Neural cell (in vitro differentiated cells): ENCODE data around the gene MAML3. TPM values are rescaled to one million over a fixed set of nuclear protein-coding genes. Genes with fewer than 3 reads are reported as not detected.

Source experiments
- H2AFZ ChIP-seq: fragments of 200-600, 300-800 bp; sonication (generic), shearing (Covaris generic); 2 replicates; pipeline ENCODE4 v1.6.0; 2014; ENCODE audit warnings: low read depth, mild to moderate bottlenecking, antibody characterized with exemption, low read length, moderate library complexity
- H3F3A ChIP-seq: fragments of 200-600 bp; shearing (Covaris generic); 2 replicates; pipeline ENCODE4 v1.6.1; 2016; ENCODE audit warnings: mild to moderate bottlenecking, moderate library complexity, mixed read lengths, antibody characterized with exemption, low read length; ENCODE audit not compliant: insufficient read depth, poor library complexity, severe bottlenecking
- H3K27ac ChIP-seq: fragments of 200-600, 300-800 bp; sonication (generic), shearing (Covaris generic); 2 replicates; pipeline ENCODE4 v1.5.1; 2014; ENCODE audit warnings: mild to moderate bottlenecking, low read length, moderate library complexity
- H3K27me3 ChIP-seq: fragments of 300-800, 200-600 bp; sonication (generic), shearing (Covaris generic); 2 replicates; pipeline ENCODE4 v1.6.0; 2014; ENCODE audit warnings: mild to moderate bottlenecking, low read depth, low read length, moderate library complexity; ENCODE audit not compliant: insufficient read depth
- H3K36me3 ChIP-seq: fragments of 300-800, 200-600 bp; sonication (generic), shearing (Covaris generic); 2 replicates; pipeline ENCODE4 v1.5.1; 2014; ENCODE audit warnings: mild to moderate bottlenecking, antibody characterized with exemption, low read length, moderate library complexity; ENCODE audit not compliant: insufficient read depth
- H3K4me2 ChIP-seq: fragments of 300-800, 200-600 bp; sonication (generic), shearing (Covaris generic); 2 replicates; pipeline ENCODE4 v1.6.0; 2014; ENCODE audit warnings: mild to moderate bottlenecking, low read length
- H3K4me3 ChIP-seq: fragments of 300-800, 200-600 bp; sonication (generic), shearing (Covaris generic); 2 replicates; pipeline ENCODE4 v1.5.1; 2014; ENCODE audit warnings: mild to moderate bottlenecking, low read length, moderate library complexity
- H3K79me2 ChIP-seq: fragments of 200-600 bp; shearing (Covaris generic); replicated peaks from 2 replicates; pipeline ENCODE4 v1.6.0; 2014; ENCODE audit warnings: mild to moderate bottlenecking, low read length, moderate library complexity; ENCODE audit not compliant: insufficient read depth
- H3K9ac ChIP-seq: fragments of 300-800, 200-600 bp; sonication (generic), shearing (Covaris generic); 2 replicates; pipeline ENCODE4 v1.6.1; 2016; ENCODE audit warnings: mild to moderate bottlenecking, low read length, mixed read lengths
- H3K9me2 ChIP-seq: fragments of 200-600 bp; shearing (Covaris generic); 2 replicates; pipeline ENCODE4 v1.6.1; 2016; ENCODE audit warnings: mild to moderate bottlenecking, low read length, mixed read lengths; ENCODE audit not compliant: insufficient read depth
- H3K9me3 ChIP-seq: fragments of 200-600, 300-800 bp; sonication (generic), shearing (Covaris generic); 2 replicates; pipeline ENCODE4 v1.6.1; 2016; ENCODE audit warnings: mild to moderate bottlenecking, mixed run types, low read length, moderate library complexity, mixed read lengths
- H4K20me1 ChIP-seq: fragments of 200-600 bp; shearing (Covaris generic); 2 replicates; pipeline ENCODE4 v1.6.1; 2016; ENCODE audit warnings: mild to moderate bottlenecking, mixed run types; ENCODE audit not compliant: insufficient read depth
- EP300 ChIP-seq: fragments of 450-650 bp; conservative IDR thresholded peaks from 2 replicates; pipeline ENCODE4 v1.6.1; 2014; ENCODE audit warnings: antibody characterized with exemption, mild to moderate bottlenecking, moderate library complexity; ENCODE audit not compliant: poor library complexity, severe bottlenecking
- EZH2 ChIP-seq: fragments of 200-600, 300-800 bp; shearing (Covaris generic), sonication (generic); IDR thresholded peaks from 2 replicates; pipeline ENCODE4 v1.6.1; 2014; ENCODE audit warnings: antibody characterized with exemption, low read length, borderline replicate concordance, mild to moderate bottlenecking; ENCODE audit not compliant: insufficient read depth, poor library complexity, severe bottlenecking
- MXI1 ChIP-seq: fragments of 450-650 bp; conservative IDR thresholded peaks from 2 replicates; pipeline ENCODE4 v1.6.1; 2014; ENCODE audit warnings: antibody characterized with exemption, mild to moderate bottlenecking; ENCODE audit not compliant: poor library complexity, severe bottlenecking
- POLR2AphosphoS5 ChIP-seq: IDR thresholded peaks from 2 replicates; pipeline ENCODE4 v1.6.1; 2012
- RAD21 ChIP-seq: fragments of 450-650 bp; conservative IDR thresholded peaks from 2 replicates; pipeline ENCODE4 v1.6.1; 2014; ENCODE audit warnings: antibody characterized with exemption, mild to moderate bottlenecking, moderate library complexity
- SMC3 ChIP-seq: fragments of 450-650 bp; conservative IDR thresholded peaks from 2 replicates; pipeline ENCODE4 v1.6.1; 2014; ENCODE audit warnings: antibody characterized with exemption, mild to moderate bottlenecking, moderate library complexity; ENCODE audit not compliant: poor library complexity
- TAF1 ChIP-seq: IDR thresholded peaks from 2 replicates; pipeline ENCODE4 v1.6.1; 2012; ENCODE audit warnings: low read depth
- polyA plus RNA-seq: library from polyadenylated mRNA; depleted of rRNA; stranded (reverse); fragments of >200 nt; gene quantifications from 2 replicates; pipeline ENCODE4 v1.2.3, GENCODE V29; 2014
- TF ChIP-seq, protein P1 (sequence below): fragments of 450-650 bp; IDR thresholded peaks from 2 replicates; pipeline ENCODE4 v1.5.1; 2014; ENCODE audit warnings: antibody characterized with exemption, mild to moderate bottlenecking, moderate library complexity; ENCODE audit not compliant: poor library complexity, severe bottlenecking
- TF ChIP-seq, protein P2 (sequence below): IDR thresholded peaks from 2 replicates; pipeline ENCODE4 v1.6.1; 2012; ENCODE audit warnings: borderline replicate concordance

The MAML3 gene
- polyA plus RNA-seq, 1 donor from 2014 or later: 10.2 TPM

DNA sequence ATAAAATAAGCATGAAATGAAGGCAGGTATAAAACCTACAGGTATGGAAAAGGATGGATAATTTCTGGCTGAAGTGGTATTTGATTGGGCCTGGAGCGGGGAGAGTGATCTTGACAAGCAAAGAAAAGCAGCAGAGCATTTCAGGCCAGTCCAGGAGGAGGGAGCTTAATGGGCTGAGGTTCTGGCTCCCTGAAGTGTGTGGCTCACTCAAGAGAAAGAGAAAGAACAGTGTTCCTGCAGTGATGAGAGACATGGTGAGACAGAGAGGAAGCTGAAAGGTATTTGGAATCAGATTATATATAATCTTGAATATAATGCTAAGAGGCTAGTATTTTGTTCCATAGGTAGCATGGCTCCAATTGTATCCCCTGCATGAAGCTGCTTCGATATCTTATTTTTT lies 334.9 kb downstream of the MAML3 start:
- H4K20me1 ChIP-seq: no peaks in the 10 kb centered on the region

GRCh38 chr4:139817657-139818452 lies 336.1 kb downstream of the MAML3 start:
- Histone ChIP-seq H2AFZ (no peak overlapping the region), H3K4me2 (no peak overlapping the region), H3K9ac (no peak overlapping the region), H3K4me3 (no peak overlapping the region), H3K36me3 (no peaks in the 10 kb centered on the region), H3K9me2 (no peaks in the 10 kb centered on the region), H3K9me3 (no peaks in the 10 kb centered on the region), H3K27ac (peak overlapping the region; percentile 76), H3K79me2 (peaks cover 18% of the 10 kb centered on the region), H3F3A (no peaks in the 10 kb centered on the region), H4K20me1 (no peaks in the 10 kb centered on the region), H3K27me3 (no peaks in the 10 kb centered on the region)
- TF ChIP-seq EZH2: no peak
- TF ChIP-seq TAF1: no peak
- TF ChIP-seq POLR2AphosphoS5: no peak
- TF ChIP-seq SMC3: no peak
- TF ChIP-seq, protein P1, sequence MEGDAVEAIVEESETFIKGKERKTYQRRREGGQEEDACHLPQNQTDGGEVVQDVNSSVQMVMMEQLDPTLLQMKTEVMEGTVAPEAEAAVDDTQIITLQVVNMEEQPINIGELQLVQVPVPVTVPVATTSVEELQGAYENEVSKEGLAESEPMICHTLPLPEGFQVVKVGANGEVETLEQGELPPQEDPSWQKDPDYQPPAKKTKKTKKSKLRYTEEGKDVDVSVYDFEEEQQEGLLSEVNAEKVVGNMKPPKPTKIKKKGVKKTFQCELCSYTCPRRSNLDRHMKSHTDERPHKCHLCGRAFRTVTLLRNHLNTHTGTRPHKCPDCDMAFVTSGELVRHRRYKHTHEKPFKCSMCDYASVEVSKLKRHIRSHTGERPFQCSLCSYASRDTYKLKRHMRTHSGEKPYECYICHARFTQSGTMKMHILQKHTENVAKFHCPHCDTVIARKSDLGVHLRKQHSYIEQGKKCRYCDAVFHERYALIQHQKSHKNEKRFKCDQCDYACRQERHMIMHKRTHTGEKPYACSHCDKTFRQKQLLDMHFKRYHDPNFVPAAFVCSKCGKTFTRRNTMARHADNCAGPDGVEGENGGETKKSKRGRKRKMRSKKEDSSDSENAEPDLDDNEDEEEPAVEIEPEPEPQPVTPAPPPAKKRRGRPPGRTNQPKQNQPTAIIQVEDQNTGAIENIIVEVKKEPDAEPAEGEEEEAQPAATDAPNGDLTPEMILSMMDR: no peak

More for the DNA sequence above, 334.9 kb downstream of the MAML3 start:
- no peak overlapping the region for H3K4me2 ChIP-seq
- H3K9me2 ChIP-seq: no peaks in the 10 kb centered on the region
- H3K9me3 ChIP-seq: no peaks in the 10 kb centered on the region
- H3K27ac ChIP-seq: peak overlapping the region; percentile 64
- H3K36me3 ChIP-seq: no peaks in the 10 kb centered on the region
- no peak overlapping the region for H2AFZ ChIP-seq
- H3F3A ChIP-seq: no peaks in the 10 kb centered on the region
- H3K9ac ChIP-seq: peak overlapping the region; percentile 17
- TF ChIP-seq SMC3 (no peak), EP300 (no peak), MXI1 (no peak), TAF1 (no peak), EZH2 (no peak), POLR2AphosphoS5 (peak; percentile 66), RAD21 (no peak)
- TF ChIP-seq, protein P1: no peak
- TF ChIP-seq, protein P2, sequence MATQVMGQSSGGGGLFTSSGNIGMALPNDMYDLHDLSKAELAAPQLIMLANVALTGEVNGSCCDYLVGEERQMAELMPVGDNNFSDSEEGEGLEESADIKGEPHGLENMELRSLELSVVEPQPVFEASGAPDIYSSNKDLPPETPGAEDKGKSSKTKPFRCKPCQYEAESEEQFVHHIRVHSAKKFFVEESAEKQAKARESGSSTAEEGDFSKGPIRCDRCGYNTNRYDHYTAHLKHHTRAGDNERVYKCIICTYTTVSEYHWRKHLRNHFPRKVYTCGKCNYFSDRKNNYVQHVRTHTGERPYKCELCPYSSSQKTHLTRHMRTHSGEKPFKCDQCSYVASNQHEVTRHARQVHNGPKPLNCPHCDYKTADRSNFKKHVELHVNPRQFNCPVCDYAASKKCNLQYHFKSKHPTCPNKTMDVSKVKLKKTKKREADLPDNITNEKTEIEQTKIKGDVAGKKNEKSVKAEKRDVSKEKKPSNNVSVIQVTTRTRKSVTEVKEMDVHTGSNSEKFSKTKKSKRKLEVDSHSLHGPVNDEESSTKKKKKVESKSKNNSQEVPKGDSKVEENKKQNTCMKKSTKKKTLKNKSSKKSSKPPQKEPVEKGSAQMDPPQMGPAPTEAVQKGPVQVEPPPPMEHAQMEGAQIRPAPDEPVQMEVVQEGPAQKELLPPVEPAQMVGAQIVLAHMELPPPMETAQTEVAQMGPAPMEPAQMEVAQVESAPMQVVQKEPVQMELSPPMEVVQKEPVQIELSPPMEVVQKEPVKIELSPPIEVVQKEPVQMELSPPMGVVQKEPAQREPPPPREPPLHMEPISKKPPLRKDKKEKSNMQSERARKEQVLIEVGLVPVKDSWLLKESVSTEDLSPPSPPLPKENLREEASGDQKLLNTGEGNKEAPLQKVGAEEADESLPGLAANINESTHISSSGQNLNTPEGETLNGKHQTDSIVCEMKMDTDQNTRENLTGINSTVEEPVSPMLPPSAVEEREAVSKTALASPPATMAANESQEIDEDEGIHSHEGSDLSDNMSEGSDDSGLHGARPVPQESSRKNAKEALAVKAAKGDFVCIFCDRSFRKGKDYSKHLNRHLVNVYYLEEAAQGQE: peak; percentile 51
- H3K4me3 ChIP-seq: no peak overlapping the region
- peaks cover 13% of the 10 kb centered on the region for H3K79me2 ChIP-seq
- H3K27me3 ChIP-seq: no peaks in the 10 kb centered on the region
